Effector CD4-positive, alpha-beta T cell (primary cell): Measurements from ENCODE around the gene GPR78.

Experiments
- DNase-seq: peaks from one replicate; pipeline ENCODE4 v3.0.0-alpha.2; 2020

GPR78 gene

GRCh38 chr4:8587469-8588195, 7.4 kb downstream of the GPR78 start:
- DNase-seq: no peak

- DNase-seq: no peak
These were observed 7.9 kb downstream of the GPR78 start for GRCh38 chr4:8588196-8588470.

- DNase-seq: no peak
These were observed 9.1 kb downstream of the GPR78 start for GRCh38 chr4:8589336-8589735.

- no peak for DNase-seq
These were observed 9.8 kb downstream of the GPR78 start for GRCh38 chr4:8589823-8590545.

DNA sequence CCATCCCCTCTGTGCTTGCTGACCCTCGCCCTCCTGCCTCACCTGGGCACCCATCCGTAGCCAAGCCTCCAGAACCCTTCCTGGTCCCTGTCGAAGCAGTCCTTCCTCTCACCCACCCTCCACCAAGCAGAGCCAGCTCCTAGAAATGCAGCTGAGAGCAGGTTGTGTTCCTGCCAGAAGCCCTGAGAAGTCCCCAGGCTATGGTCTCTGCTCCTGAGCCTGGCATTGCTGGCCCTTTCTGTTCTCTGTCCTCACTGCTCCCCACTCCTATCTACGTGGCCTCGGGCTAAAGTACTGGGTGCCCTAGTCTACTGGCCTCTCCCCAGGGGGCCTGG, 10.3 kb downstream of the GPR78 start:
- no peak for DNase-seq

- no peak for DNase-seq
These were observed 10.9 kb downstream of the GPR78 start for GRCh38 chr4:8591114-8591513.

DNA sequence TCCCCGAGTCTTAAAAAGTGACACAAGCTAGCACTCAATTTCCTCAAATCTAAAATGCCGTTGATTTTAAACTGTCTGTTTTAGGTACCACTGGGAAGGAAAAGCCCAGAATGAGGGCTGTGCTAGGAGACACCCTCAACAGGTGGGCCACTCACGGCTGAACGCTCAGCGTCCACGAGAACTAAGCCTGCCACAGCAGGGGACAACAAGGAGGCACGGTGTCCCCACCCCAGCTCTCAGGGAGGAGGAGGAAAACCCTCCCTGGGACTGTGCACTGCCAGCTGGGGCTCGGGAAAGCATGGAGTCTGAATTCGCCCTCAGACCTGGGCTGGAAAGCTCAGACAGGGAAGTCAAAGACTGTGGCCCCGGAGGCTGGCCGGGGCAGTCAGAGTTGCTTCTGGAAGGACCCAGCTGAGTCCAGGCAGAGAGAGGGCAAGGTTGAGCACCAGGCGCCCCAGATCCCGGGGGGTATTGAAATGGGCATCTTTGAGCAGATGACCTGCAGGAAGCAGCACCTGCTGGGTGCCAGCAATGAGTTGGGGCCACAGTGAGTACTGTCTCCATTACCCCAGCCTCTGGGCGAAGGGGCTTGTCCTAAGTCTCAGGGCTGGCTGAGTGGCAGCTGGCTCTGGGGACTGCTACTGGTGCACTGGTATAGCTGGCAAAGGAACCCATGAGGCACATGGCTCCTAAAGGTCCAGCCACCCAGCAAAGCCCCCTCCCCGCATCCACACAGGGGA, 11.6 kb downstream of the GPR78 start:
- no peak for DNase-seq

DNA sequence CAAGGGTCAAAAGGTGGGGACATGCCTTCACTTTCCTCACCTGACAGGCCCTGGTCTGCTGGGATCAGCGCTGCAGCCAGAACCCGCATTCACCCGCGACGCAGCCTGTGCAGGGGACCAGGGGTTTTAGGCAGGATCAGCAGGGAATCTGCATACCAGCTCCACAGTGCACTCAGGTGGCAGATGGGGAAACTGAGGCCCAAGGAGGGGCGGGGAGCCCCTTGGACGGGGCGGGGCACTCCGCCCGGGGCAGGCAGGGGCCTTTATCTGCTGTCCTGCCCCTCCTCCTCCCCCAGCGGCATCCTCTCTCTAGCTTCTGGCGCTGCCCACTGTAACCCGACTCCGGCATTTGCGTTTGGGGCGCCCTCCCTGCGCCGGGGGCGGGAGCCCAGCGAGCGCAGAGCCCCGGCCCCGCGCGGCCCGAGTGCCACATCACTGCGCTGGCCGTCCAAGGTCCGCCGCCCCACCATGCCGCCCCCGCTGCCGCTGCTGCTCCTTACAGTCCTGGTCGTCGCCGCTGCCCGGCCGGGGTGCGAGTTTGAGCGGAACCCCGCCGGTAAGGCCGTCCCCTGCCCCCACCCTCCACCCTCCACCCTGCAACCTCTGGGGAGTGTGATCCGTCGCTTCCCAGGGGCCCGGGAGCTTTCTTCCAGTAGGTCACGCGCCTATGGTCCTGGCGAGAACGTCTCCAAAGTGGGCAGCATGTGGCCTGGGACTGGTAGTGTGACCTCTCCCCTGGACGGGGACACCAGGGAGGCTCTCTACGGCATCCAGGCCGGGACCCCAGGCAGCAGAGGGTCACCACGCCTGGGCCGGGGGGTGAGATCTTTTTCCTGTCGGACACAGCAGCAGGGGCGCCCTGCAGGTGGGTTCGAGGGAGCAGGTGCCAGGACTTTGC, 12.4 kb downstream of the GPR78 start, which contains the start of gene CPZ:
Gene CPZ, plus strand, starts transcription at position 400 of the 898 bp plus-strand sequence. Its CDS starts 69 bp downstream, at position 469.
- DNase-seq: no peak

GRCh38 chr4:8593264-8594096, 13.3 kb downstream of the GPR78 start:
- no peak for DNase-seq

DNA sequence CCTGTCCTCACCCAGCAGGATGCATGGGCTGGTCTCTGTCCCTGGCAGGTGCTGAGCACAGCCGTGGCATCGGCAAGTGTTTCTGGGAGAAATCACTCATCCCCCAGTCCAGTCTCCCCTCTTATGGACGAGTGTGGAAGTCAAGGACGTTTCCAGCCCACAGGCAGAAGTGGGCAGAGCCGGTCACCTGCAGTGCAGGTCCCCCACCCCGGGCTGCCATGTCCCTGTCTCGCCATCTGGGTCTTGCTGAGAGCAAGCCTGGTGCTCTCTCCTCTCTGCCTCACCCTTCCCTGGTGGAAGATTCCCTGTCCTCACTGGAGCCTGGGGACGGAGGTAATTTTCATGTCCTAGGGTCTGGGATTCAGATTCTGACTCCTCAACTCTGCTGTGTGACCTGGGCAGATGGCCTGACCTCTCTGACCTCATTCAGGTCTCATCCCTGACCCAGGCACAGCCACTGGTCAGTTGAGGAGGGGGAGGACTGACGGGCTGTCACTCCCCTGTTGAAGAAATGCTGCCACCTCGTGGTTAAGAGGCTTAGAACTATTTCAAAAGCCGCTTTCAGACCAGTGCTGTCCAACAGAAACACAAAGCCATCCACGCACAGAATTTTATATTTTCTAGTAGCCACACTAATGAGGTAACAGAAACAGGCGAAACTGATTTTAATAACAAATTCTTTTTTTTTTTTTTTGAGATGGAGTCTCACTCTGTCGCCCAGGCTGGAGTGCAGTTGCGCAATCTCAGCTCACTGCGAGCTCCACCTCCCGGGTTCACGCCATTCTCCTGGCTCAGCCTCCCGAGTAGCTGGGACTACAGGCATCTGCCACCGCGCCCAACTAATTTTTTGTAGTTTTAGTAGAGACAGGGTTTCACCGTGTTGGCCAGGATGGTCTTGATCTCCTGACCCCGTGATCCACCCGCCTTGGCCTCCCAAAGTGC, 14.2 kb downstream of the GPR78 start:
- no peak for DNase-seq

DNA sequence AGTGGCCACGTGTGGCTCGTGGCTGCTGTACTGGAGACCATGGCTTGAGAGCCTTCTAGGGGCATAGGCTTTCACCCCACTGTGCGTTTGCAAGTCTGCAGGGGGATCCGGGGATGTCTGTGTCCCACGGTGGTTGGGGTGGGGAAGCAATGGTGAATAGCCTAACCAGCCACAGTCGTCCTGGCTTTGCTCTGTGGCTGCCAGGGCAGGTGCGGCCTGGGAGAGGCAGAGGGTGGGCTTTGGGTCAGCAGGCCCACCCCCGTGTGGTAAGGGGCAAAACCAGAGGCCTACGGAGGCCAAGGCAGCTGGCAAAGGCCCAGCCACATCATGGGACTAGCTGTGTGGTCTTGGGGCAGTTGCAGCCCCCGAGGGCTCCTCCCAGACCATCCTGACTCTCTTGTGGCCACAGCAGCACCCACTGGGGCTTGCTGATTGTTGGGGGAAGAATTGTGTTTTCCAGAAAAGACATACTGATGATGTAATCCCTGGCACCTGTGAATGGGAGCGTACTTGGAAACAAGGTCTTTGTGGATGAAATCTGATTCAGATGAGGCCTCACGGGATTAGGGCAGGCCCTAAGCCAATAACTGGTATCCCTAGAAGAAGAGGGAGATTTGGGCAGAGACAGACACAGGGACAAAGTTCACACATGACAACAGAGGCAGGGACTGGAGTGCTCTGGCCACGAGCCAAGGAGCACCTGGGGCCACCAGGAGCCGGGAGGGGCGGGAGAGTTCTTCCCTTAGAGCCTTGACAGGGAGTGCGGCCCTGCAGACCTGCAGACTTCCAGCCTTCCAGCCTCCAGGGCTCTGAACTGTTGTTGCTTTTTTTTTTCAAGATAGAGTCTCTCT, 15.3 kb downstream of the GPR78 start:
- no peak for DNase-seq

GRCh38 chr4:8596891-8597290, 16.7 kb downstream of the GPR78 start:
- no peak for DNase-seq

DNA sequence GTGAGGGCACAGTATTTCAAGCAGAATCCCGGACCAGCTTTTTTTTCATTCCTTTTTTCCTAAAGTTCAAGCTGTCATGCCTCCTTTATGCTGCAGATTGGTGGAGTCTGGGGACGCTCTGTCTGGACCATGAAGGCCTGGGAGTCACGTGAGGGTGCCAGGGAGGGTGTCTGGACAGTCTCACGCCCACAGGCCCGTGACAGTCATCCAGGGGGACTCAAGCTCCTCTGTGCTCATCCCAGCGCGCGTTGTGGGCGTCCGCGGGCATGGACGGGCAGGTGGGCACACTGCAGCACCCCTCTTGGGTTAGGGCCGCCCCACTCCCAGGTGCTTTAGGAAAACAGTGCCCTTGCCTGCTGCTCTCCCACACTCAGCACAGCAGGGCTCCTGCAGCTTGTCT, 17.1 kb downstream of the GPR78 start:
- no peak for DNase-seq

GRCh38 chr4:8597791-8598190, 17.6 kb downstream of the GPR78 start:
- DNase-seq: no peak

GRCh38 chr4:8598391-8599090, 18.3 kb downstream of the GPR78 start:
- DNase-seq: no peak

GRCh38 chr4:8599091-8599460, 18.9 kb downstream of the GPR78 start:
- DNase-seq: no peak

DNA sequence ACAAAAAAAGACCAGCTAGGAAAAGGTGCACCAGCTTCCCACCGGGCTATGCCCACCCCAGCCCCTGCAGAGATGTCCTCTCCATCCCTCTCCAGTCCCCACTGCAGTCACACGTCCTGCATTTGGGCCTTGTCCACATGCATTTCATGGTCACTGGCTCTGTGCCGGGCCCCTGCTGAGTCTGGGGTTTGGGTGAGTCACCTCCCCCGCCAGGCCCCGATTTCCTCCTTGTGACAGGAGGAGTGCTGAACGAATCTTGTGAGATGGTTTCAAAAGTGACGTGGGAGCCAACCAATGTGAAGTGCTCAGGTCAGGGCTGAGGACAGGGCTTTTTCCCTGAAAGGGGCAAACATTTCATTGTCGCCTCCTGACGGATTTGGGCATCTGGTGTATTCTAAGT, 19.5 kb downstream of the GPR78 start:
- DNase-seq: no peak

DNA sequence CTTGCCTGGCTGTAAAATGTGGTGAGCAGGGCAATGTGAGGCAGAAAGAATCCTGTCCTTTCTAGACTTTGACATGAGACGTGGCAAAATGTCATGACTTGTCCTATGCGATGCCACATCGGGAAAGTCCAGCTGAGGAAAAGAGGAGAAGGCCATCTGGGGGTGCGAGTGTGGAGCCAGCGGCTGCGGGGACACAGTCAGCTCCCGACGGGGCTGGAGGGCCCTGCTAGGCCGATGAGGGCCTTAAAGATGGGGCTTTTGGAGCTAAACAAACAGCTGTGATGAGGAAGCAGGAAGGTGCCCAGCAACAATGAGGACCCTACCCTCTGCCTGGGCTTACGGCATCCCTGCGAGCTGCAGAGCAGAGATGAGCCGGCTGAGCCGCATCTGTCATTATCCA, 20.1 kb downstream of the GPR78 start:
- no peak for DNase-seq

DNA sequence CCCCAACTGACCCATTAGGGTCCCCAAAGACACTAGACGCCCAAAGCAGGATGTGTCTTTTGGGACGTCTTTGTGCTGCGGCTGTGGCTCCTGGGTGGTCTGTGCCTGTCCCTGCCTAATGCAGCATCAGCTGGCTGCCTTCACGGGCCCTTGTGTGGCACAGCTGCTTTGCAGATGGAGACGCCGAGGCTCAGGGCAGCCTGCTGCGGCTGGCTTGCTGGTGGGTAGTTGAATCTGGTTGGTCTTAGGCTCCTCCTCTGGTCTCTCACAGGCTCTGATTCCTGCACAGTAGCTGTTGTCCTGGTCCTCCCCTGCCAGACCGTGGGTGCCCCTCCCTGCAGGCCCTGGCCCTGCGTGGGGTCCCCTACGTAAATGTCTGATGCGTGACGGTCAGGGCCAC, 20.5 kb downstream of the GPR78 start:
- no peak for DNase-seq
